T47D (cell line): Measurements from ENCODE around the gene TMEM87A.

Experiments used
- DNase-seq, 2 experiments: peaks; one replicate each; pipeline versions ENCODE4 v3.0.0 to v3.0.0-alpha.2; 2011 to 2012; ENCODE audit warnings: low read depth in 1 of 2, low spot score in 1 of 2
- JUND ChIP-seq: IDR thresholded peaks from 2 replicates; pipeline ENCODE4 v1.6.1; 2012; ENCODE audit warnings: low read depth
- in situ Hi-C: cut with HindIII; loops from 2 replicates; pipeline ENCODE4 v1.10.0; 2016; ENCODE audit warnings: low sequenced_read_pairs, low pct_unique_long_range_greater_than_20kb

The TMEM87A gene

DNA sequence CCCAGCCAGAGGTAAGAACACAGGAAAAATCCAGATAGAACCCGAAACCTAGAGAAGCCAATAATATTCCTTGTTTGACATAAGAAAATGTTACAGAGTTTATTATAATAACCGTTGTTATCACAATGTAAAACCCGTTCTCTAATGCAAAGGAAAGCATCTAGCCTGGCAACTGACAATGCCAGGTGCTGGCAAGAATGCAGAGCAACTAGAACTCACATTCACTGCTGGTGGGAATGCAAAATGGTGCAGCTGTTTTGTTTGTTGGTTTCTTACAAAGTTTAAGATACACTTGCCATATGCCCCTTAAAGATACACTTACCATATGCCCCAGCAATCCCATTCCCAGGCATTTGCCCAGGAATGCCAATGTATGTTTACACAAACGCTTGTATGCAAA is 88.5 kb downstream of the TMEM87A start:
- DNase-seq, result no peak
- no peak for TF ChIP-seq JUND
- in situ Hi-C loops, result no loop called here

DNA sequence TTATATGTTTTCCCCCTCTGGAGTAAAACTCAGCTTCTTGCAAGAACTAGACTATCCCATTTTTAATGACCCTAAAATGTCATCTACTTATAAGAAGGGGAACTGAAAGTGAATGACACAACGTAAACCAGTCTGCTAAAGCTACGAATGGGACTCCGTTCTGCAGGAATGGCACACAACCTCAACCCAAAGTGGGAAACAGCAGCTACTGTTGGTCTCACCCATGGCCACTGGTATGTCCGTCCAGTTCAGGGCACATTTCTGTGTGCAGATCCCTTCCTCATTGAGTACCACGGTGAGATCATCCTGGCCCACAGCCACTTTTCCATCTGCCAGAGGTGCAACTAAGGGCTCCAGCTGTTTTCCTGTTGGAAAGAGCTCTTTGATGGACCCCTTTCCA is 88.9 kb downstream of the TMEM87A start:
- in situ Hi-C loops, result no loop called here

GRCh38 chr15:42182961-42183360 is 90.3 kb downstream of the TMEM87A start:
- in situ Hi-C loops, result no loop called here
- TF ChIP-seq JUND, result no peak
- no peak for DNase-seq

More for the DNA sequence above, 88.9 kb downstream of the TMEM87A start:
- no peak for DNase-seq
- TF ChIP-seq JUND, result no peak

GRCh38 chr15:42182328-42182886 is 90.8 kb downstream of the TMEM87A start:
- in situ Hi-C loops, result no loop called here
- TF ChIP-seq JUND, result no peak
- DNase-seq, result no peak

DNA sequence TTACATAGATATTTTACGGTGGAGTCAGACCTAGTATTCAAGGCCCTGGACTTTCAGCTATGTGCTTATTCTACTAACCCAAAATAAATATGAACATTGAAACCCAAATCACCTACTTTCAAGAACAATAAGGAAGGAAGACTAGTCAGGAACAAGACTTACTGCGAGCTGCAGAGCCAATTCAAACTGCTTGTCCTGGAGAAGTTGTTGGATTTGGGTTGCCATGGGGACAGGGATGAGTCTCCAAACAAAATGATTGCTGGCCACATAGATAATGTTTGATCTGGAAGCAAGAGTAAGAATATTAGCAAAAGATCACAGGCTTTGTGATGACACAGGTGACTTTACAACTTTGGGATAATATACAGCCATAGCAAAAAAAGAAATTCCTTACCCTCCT is 95.2 kb downstream of the TMEM87A start:
- in situ Hi-C loops, result no loop called here
- DNase-seq, result no peak
- no peak for TF ChIP-seq JUND

DNA sequence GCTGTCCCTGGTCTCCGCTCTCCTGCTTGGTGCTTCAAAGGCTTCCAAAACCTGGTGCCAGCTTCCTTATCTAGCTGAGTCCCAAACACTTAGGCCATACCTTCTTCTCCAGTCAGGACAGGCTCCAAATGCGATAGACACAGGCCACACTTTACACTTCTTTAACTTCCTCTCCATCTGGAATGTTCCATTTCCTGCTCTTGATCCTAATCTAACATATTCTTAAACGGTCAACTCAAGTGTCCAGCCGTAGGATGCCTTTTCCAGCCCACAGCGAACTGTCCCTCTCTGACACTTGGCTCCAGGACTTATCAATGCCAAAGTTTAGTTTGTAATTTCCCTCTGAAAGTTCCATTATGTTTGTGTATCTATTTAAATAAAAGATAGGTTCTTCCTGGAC is 97.6 kb downstream of the TMEM87A start:
- TF ChIP-seq JUND, result no peak
- DNase-seq, result no peak
- in situ Hi-C loops, result no loop called here

- DNase-seq, result no peak
- no peak for TF ChIP-seq JUND
- in situ Hi-C loops, result no loop called here
Observed at GRCh38 chr15:42172475-42172874, 100.8 kb downstream of the TMEM87A start.

DNA sequence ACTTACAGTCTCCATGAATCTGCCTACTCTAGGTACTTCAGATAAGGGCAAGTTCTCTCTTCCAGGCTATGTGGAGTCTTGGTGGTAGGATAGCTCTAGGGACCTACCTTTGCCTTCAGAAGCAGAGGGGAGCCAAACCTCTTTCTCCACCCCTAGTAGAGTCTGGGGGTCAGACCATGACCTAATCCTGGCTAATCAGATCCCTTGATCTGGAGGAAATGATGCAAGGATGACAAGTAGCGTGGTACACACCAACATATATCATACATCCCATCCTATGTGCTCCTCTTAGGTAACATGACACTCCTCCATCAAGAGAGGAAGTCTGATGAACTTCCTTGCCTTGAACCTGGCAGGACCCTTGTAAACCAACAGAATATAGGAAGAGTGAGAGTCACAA is 101.4 kb downstream of the TMEM87A start:
- DNase-seq, result no peak
- no peak for TF ChIP-seq JUND
- in situ Hi-C loops, result no loop called here

DNA sequence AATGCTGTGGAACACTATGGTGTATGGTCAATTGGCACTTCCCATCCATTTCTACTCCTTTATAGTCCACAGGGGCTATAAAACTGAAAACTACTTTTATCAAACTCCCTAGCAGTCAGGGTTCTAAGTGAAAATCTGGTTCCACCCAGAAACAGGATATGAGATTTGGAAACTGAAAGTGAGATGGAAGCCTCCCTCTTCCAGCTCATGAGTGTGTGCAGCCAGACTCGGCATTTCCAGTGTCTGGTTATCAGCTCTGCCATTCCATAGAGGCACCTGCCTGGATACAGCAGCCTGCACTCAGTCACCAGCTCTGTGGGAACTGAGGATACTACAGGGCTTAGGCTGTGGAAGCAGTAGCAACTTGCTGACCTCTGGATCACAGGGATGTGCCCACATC is 102.1 kb downstream of the TMEM87A start:
- in situ Hi-C loops, result no loop called here
- DNase-seq, result no peak
- no peak for TF ChIP-seq JUND

DNA sequence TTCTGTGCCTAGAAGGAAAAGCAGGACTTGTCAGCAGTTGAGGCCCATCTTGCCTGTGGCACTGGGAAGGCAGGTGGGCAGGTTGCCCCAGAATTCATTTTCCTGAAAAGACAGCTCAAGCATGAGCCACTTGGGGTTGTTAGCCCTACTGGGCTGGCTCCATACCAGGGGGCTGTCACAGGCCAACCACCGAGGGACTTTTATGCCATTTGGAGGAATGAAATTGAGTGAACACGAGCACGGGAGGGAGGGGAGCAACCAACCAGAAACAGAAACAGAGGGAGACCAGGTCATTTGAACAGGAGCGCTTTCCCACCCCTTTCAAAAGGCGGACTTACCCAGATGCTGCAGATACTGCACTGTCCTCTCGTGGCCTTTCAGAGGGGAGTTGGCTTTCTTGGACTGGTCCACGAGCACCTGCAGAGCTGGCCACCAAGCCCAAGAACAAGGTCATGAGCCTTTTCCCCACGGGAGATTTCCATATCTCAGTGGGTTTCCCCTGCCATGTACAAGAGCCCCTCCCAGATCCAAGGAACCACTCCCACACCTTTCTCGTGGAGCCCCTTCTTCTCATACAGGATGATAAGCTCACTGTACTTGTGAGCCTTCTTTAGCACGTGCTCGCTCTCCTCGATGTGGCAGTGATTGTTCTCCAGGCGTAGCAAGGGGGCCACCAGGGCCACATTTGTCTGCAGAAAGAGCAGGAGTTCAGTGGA is 106.8 kb downstream of the TMEM87A start:
- DNase-seq, result no peak
- in situ Hi-C loops, result no loop called here
- no peak for TF ChIP-seq JUND

GRCh38 chr15:42165106-42165505 is 108.1 kb downstream of the TMEM87A start:
- in situ Hi-C loops, result no loop called here
- no peak for DNase-seq
- TF ChIP-seq JUND, result no peak

GRCh38 chr15:42163947-42164550 is 109.2 kb downstream of the TMEM87A start:
- in situ Hi-C loops, result no loop called here

DNA sequence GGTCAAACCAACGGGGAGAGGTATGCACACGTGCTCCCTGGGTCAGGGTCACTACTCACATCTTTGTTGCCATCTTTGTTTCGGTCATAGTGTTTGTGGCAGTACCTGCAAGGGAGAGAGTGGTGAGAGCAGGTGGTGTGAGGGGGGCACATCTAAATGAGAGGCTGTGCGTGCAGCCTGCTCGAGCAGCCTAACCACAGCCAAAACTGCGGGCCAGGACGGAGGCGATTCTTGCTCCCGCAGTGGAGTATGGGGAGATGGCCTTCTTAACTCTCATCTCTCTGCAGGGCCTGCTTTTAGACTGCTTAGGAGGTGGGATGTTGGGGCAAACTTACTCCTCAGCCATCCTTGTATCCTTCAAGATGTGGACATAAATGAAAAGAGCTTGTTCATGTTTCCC is 109.9 kb downstream of the TMEM87A start:
- in situ Hi-C loops, result no loop called here
- no peak for TF ChIP-seq JUND
- no peak for DNase-seq

More at GRCh38 chr15:42163947-42164550, 109.2 kb downstream of the TMEM87A start:
- no peak for DNase-seq
- TF ChIP-seq JUND, result no peak
